ENCODE results near the gene REC114. TPM values are rescaled to one million over a fixed set of nuclear protein-coding genes. Genes with fewer than 3 reads are reported as not detected.

REC114 gene
- polyA plus RNA-seq, 1 donor (not counting 4 experiments of a cell fraction or from before 2014, with no cell fraction given), result not detected

DNA sequence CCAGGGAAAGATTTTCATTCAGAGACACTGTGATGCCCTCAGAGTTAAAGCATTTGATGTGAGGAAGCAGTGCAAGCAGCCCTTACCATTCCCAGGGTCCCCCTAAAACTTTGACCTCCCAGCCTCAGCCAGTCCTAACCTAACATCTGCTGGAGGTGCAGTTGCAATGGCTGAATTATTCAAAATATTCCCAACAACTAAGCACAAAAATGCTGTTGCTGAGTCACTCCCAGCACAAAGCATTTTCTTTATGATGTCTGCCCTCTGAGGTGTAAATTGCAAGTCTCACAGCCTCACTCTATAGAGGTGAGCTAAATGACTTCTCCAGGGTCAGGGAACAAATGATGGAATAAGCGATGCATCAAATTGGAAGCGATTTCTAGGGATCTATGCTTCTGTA lies 6.4 kb upstream of the REC114 start:
- no peak overlapping the region for H2AFZ ChIP-seq (ENCODE audit: control insufficient read depth, low read length)
- no peak overlapping the region for H3K4me2 ChIP-seq (ENCODE audit: control insufficient read depth, extremely low read depth, insufficient read depth, low read depth, low read length)
- DNase-seq (ENCODE audit: low read depth, low spot score) (no peak), FAIRE-seq (no peak)
- H3K27me3 ChIP-seq (ENCODE audit: control insufficient read depth, extremely low read depth, insufficient read depth, low read length), result no peaks in the 10 kb centered on the region
- no peaks in the 10 kb centered on the region for H3K79me2 ChIP-seq (ENCODE audit: control insufficient read depth, insufficient read depth, low read length)
- no peaks in the 10 kb centered on the region for H4K20me1 ChIP-seq (ENCODE audit: control insufficient read depth, extremely low read depth, insufficient read depth, low read length)
- TF ChIP-seq CTCF (optimal IDR thresholded peaks at IDR 0.05 in 1 of 3, IDR thresholded peaks at IDR 0.05 in 1 of 3, conservative IDR thresholded peaks at IDR 0.05 in 1 of 3; ENCODE audit: extremely low read depth in 1 of 3, insufficient read depth in 2 of 3, low read length in 3 of 3), result no peak
- no peak for TF ChIP-seq EZH2 (IDR thresholded peaks at IDR 0.05; ENCODE audit: low read length)
- no peaks in the 10 kb centered on the region for H3K4me1 ChIP-seq (ENCODE audit: control insufficient read depth, extremely low read depth, insufficient read depth, low read length)
- no peak overlapping the region for H3K9ac ChIP-seq (ENCODE audit: control insufficient read depth, extremely low read depth, insufficient read depth, low read length)
- H3K36me3 ChIP-seq (ENCODE audit: control insufficient read depth in 2 of 2, extremely low read depth in 1 of 2, insufficient read depth in 2 of 2, low read length in 2 of 2), result no peaks in the 10 kb centered on the region
- H3K9me3 ChIP-seq (ENCODE audit: control insufficient read depth, low read depth, low read length), result no peaks in the 10 kb centered on the region
- no peaks in the 10 kb centered on the region for H3K9me1 ChIP-seq (ENCODE audit: control insufficient read depth, extremely low read depth, insufficient read depth, low read length)
- dilution Hi-C loops (cut with MboI; ENCODE audit: extremely low pct_ligation_motif_present, low sequenced_read_pairs), result no loop called here
- no peak overlapping the region for H3K4me3 ChIP-seq (ENCODE audit: control insufficient read depth in 2 of 3, extremely low read depth in 1 of 3, insufficient read depth in 2 of 3, low read depth in 1 of 3, low read length in 3 of 3)
- no peak overlapping the region for H3K27ac ChIP-seq (ENCODE audit: control insufficient read depth, insufficient read depth, low read length)

DNA sequence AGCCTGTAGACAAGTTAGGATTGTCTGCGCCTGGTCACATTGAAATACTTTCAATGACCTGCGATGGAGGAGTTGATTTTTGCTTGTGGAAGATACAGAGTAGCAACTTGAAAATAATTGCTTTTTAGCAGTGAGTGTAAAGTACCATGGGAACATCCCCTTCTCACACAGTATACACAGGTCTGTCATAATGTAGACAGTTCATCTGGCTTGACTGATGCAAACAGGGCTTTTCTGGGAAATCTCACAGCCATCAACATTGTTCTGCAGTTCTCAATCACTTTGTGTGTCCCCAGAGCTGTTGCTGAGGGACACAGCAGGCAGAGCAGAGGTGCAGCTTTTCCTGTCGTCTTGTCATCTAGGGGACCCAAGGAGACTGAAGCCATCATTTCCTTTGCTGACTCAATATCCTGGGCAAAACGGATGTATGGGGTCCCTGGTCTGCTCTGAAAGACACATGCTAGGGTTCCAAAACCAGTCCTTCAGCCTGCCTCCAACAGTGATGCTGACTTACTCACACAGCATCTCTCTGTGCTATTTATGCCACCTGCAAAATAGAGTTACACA lies 5.3 kb upstream of the REC114 start:
- H3K79me2 ChIP-seq (ENCODE audit: control insufficient read depth, insufficient read depth, low read length), result no peaks in the 10 kb centered on the region
- TF ChIP-seq EZH2 (IDR thresholded peaks at IDR 0.05; ENCODE audit: low read length) (no peak), CTCF (optimal IDR thresholded peaks at IDR 0.05 in 1 of 3, IDR thresholded peaks at IDR 0.05 in 1 of 3, conservative IDR thresholded peaks at IDR 0.05 in 1 of 3; ENCODE audit: extremely low read depth in 1 of 3, insufficient read depth in 2 of 3, low read length in 3 of 3) (no peak)
- no peak overlapping the region for H3K4me2 ChIP-seq (ENCODE audit: control insufficient read depth, extremely low read depth, insufficient read depth, low read depth, low read length)
- H4K20me1 ChIP-seq (ENCODE audit: control insufficient read depth, extremely low read depth, insufficient read depth, low read length), result no peaks in the 10 kb centered on the region
- DNase-seq (ENCODE audit: low read depth, low spot score), result no peak
- dilution Hi-C loops (cut with MboI; ENCODE audit: extremely low pct_ligation_motif_present, low sequenced_read_pairs), result no loop called here
- no peaks in the 10 kb centered on the region for H3K27me3 ChIP-seq (ENCODE audit: control insufficient read depth, extremely low read depth, insufficient read depth, low read length)
- no peak overlapping the region for H3K27ac ChIP-seq (ENCODE audit: control insufficient read depth, insufficient read depth, low read length)
- no peak overlapping the region for H2AFZ ChIP-seq (ENCODE audit: control insufficient read depth, low read length)
- no peaks in the 10 kb centered on the region for H3K9me1 ChIP-seq (ENCODE audit: control insufficient read depth, extremely low read depth, insufficient read depth, low read length)
- no peak for FAIRE-seq
- H3K9me3 ChIP-seq (ENCODE audit: control insufficient read depth, low read depth, low read length), result no peaks in the 10 kb centered on the region
- H3K4me3 ChIP-seq (ENCODE audit: control insufficient read depth in 2 of 3, extremely low read depth in 1 of 3, insufficient read depth in 2 of 3, low read depth in 1 of 3, low read length in 3 of 3), result no peak overlapping the region
- no peaks in the 10 kb centered on the region for H3K36me3 ChIP-seq (ENCODE audit: control insufficient read depth in 2 of 2, extremely low read depth in 1 of 2, insufficient read depth in 2 of 2, low read length in 2 of 2)
- H3K9ac ChIP-seq (ENCODE audit: control insufficient read depth, extremely low read depth, insufficient read depth, low read length), result no peak overlapping the region
- no peaks in the 10 kb centered on the region for H3K4me1 ChIP-seq (ENCODE audit: control insufficient read depth, extremely low read depth, insufficient read depth, low read length)
